GM19463 (cell line): ENCODE results near the gene GPER1.
A peak's percentile ranks its signal among the peaks of the same experiment; 100 is the strongest.
"Not testable (repeated sequence)": the region's sequence is repeated elsewhere in the genome, so short reads cannot be mapped to it uniquely, and the experiment has no call there.

Experiments used
- ATAC-seq: cut with Tn5 transposase; IDR thresholded peaks from one replicate; pipeline ENCODE4 v1.9.1; 2021; ENCODE audit warnings: mild to moderate bottlenecking, moderate library complexity; ENCODE audit not compliant: unreplicated experiment

Gene GPER1

DNA sequence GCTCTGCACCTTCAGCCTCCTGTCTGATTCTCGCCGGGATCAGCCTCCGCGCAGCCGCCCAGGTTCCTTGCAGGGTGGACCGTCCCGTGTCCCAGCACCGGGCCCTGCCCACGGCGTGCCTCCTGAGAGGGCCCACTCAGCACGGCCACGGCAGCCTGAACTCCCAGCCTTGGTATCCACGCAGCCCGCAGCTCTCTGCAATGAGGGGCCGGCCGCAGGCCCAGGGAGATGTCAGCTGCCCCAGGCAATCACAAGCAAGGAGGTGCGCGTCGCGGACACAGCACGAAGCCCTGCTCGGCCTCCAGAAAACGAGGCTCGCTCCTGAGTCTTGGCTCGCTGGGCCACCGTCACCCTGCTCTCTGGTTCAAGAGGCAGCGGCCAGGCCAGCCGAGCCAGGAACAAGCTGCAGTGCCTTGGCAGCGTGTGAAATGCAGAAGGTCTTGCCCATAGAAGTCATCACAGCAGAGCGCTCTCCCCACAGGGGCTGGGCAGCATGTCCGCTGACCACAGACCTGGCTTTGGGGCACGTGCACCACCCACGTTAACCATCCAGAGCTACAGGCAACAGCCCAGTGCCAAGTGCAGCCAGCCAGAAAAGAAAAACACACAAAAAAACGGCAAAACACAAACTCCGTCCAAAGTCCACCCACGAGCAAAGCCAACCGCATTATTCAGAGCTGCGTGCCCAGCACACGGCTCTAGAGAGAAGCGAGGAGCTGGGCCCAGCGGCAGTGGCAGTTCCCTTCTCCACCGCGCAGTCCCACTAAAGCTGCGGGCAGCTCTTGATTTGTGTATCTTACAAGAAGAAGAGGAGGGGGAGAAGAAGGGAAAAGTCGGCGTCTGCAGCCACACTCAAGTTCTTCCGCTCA, 13.9 kb downstream of the GPER1 start:
- no peak for ATAC-seq

- ATAC-seq = peak; percentile 54
Measured at GRCh38 chr7:1103009-1103788, 15.3 kb downstream of the GPER1 start.

GRCh38 chr7:1103789-1104515, 16.0 kb downstream of the GPER1 start:
- no peak for ATAC-seq

DNA sequence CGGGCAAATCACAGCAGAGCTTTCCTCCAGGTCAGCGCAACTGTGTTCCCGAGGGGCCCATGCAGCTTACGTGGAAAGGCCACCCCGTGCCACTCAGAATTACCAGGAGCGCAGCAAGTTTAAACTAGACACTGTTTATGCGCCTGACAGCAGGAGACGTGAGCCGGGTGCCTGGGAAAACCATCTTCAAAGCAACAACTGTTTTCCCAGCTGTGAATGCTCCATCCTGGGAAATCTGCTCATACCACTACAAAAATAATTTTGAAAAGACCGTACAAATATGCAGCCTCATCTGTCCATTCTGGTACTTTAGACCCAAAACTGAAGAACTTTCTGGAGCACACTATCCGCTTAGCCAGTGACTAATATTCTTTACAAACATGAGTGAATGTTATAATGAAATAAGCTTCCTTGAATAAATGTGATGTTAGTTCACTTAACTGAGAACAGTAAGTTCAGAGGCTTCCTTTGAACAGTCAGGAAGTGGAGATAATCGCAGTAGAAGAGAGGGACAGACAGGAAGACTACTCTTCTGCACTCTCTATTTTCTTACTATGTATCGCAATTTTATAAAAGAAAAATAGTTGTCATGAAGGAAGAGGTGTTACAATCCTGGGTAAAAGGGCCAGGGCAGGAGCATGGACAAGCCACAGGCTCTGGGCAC, 16.7 kb downstream of the GPER1 start:
- ATAC-seq = no peak

DNA sequence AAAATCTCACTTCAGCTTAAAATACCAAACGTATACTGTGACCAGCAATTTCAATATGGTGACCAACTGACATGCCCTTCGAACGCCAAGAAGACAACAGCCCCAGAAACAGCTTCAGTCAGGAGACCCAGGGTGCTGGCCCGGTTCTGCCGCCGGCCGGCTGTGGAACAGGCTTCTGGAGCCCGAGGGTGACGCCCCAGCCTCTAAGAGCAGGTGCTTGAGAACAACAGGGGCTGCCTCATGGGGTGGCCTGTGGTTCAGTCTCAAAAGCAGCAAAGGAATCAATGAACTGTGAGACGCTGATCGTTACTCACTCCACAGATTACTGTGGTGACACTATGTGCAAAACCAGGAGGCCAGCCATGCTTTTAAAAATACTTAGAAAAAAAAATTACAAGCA, 17.3 kb downstream of the GPER1 start:
- ATAC-seq = no peak

DNA sequence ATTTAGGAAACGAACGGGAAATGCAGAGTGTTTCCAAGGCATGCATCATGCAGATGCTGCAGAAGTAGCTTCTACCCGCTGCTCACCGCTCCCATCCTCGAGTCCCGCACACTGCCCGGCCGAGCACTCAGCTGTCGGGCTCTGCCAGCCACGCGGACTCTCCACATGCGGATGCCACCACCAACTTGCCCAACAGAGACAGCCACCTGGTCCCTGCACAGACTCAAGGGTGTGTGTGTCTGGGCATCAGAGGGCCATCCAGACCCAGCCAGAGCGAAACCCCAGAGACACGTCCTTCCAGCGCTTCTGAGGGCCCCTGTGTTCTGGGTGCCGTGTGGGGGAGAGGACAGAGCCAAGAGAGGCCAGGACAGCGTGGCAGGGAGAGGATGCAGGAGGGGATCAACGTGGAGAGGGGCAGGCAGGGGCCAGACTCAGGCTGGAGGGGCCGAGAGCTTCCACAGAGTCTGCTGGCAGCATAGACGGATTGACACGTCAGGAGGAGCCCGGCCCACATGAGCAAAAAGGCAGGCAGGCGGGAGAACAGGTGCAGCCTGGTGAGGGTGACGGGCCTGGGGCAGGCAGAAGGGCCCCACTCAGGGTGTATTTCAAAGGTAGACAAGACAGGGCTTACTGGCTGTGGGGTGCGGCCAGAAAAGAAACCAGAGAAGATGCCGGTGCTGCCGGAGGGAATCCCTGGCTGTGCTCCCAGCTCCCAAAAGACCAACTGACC, 18.3 kb downstream of the GPER1 start:
- no peak for ATAC-seq

DNA sequence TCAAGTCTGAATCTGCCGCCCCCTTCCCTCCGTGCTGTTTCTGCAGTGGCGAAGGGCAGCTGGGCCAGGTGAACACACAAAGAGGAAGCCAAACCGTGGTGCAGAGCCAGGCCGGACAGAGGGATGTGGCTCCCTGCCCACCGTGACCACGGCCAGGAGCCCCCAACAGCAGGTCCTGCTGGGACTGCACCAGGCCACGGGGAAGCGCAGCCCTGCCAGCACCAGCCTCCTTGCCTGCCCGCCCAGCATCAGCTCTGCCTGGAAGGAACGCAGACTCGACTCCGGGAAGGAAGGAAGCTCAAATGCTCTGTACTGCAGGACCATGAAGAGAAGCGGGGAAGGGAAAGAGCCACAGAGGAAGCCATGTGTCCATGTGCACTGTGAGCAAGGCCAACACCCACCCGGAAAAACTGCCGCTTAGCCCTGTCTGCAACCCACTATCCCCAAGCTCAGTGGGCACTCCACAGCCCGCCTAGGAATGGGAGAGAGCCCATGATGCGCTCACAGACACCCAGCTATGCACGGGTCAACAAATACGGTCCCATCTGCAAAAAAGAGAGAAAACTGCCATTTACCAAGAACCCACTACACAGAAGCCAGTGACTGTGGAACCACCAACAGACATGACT, 19.0 kb downstream of the GPER1 start:
- no peak for ATAC-seq

GRCh38 chr7:1108264-1108920, 20.5 kb downstream of the GPER1 start:
- no peak for ATAC-seq

DNA sequence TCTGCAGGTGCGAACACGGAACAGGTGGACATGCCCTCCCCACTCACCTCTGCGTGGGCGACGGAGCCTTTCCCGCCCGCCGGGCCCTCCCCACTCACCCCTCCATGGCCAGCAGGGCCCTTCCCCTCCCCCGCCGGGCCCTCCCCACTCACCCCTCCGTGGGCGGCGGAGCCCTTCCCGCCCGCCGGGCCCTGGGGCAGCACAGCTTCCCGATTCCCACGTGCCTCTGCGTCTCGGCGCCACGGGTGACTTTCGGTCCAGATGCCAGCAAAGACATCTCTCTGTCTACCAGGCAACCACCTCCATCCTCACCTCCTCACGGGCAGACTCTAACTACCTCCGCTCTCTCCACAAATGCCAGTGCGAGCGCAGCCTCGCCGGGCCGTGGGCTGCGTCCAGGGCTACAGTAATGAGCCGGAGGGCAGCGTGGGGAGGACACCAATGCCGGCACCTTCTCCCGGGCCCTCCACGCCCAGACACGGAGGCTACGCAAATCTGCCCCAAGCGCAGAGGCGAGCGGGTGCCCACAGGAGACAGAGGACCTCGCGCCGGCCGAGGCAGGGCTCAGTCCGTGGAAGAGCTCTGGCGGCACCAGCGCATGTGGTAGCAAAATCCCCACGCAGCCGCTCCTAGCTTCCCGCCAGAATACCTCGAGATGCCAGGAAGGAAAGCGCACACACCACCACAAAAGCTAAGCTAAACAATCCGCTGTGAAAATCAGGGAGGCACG, 21.8 kb downstream of the GPER1 start:
- ATAC-seq = no peak

GRCh38 chr7:1110358-1110757, 22.4 kb downstream of the GPER1 start:
- no peak for ATAC-seq

- no peak for ATAC-seq
Measured at GRCh38 chr7:1111156-1111555, 23.2 kb downstream of the GPER1 start.

DNA sequence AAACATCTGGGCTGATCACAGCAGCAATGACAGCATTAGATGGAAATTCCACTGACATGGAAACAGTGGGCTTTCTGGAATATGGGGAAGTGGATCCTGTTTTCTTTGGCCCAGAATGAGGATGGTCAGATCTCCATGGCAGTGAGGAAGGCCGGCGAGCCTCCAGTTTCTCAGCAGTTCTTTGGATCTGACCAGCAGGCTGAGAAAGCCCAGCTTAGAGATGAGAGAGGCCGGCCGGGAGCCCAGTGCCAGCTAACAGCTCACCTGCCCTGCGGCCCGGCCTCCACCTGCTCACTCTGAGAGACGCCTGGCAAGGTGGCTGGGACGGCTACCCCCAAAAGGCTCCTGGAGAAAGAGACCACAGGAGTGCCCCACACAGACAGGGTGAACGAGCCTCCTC, 24.2 kb downstream of the GPER1 start:
- no peak for ATAC-seq

DNA sequence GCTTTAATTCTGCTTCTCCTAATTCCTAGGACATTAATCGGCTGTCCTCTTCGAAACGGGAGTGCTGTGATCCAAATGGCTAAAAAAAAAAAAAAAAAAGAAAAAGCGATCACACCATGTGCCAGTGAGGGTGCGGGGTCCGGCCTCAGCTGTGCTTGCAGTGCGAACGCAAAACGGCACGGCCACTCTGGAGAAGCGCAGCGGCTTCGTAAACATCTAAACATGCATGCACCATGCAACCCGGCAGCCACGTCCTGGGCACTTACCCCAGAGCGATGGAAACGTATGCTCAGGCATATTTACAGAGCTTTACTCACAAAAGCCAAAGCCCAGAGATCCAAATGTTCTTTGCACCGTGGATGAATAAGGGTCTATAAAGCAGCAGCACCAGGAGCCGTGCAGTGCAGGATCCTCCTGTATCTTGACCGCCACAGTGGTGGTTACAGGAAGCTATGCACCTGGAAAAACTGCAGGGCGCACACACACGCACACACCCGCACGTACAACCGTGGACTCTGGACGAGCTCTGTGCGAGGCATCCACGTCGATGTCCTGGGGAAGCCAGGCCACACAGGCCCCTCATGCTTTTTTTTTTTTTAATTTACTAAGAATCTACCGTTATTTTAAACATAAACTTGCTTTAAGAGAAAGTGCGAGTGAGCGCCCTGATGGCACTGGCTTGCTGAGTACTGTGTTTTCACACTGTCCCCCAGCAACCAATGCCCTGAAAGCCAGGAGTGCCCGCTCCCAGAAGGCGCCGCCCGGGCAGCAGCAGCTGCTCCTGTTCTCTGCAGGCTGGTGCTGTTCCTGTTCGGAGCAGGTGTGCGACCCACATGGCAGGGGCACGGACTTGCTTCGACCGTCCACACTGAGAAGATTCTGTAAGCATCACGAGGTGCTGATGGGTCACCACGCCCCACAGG, 25.0 kb downstream of the GPER1 start:
- no peak for ATAC-seq

DNA sequence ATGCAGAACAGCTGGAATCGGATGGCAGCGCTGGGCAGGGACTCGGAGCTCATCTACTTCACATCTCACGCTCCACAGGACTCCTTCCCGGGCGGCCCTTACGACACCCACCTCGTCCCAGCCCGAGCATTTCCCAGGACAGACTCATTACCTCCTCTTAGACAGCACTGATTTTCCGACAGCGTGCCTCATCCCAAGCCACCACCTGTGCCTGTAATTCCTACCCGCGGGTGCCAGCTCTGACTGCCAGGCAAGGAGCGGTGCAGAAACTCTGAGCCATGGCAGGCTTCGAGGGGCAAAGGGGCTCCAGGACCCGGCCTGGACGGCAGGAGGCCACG, 25.6 kb downstream of the GPER1 start:
- no peak for ATAC-seq

- ATAC-seq = no peak
Measured at GRCh38 chr7:1114088-1114487, 26.2 kb downstream of the GPER1 start.

DNA sequence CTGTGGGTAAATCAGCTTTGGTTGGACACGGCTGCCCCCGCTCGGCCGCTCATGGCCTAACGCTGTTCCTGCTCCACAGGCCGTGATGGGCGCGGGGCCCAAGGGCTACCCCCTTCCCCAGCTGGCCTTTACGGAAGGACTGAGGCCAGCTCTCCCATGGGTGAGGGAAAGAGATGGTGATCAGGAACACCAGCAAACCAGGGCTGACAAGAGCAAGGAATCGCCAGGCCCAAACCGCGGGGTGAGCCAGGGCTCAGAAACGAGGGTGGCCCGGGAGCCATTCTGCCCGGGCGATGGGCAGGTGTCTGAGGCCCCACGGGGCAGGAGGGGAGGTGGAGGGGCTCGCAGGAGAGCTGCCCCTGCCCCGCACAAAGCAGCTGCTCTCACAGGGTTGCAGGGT, 26.6 kb downstream of the GPER1 start:
- ATAC-seq = no peak

- ATAC-seq = not testable (repeated sequence)
Measured at GRCh38 chr7:1115171-1116045, 27.5 kb downstream of the GPER1 start.
